HepG2 (cell line): ENCODE results near the gene TEF. TPM values are rescaled to one million over a fixed set of nuclear protein-coding genes. Genes with fewer than 3 reads are reported as not detected.

Source experiments
- AGO2 ChIP-seq: fragments of 200-400 bp; formaldehyde crosslinking; optimal IDR thresholded peaks from 2 replicates; pipeline ENCODE3; 2017; ENCODE audit warnings: mild to moderate bottlenecking, low read depth, low read length, moderate library complexity
- CREB1 ChIP-seq, 2 experiments: fragments of 450-650 bp in 1 of 2; IDR thresholded peaks; 2 replicates each; pipeline ENCODE4 v1.6.1; 2016 to 2017; ENCODE audit warnings: control low read depth in 1 of 2, mild to moderate bottlenecking in 1 of 2, missing compliant biosample characterization in 1 of 2, missing genetic modification characterization in 1 of 2
- HNRNPK ChIP-seq: fragments of 200-400 bp; formaldehyde crosslinking; IDR thresholded peaks from 2 replicates; pipeline ENCODE4 v1.6.1; 2018; ENCODE audit warnings: low read length, low read depth, moderate library complexity, mild to moderate bottlenecking; ENCODE audit not compliant: poor library complexity, severe bottlenecking
- MYPOP ChIP-seq: sonication (generic); formaldehyde crosslinking; IDR thresholded peaks from 2 replicates; pipeline ENCODE4 v1.8.1; 2023; ENCODE audit warnings: mild to moderate bottlenecking, moderate library complexity, missing genetic modification reagents
- POLR2AphosphoS2 ChIP-seq: IDR thresholded peaks from 2 replicates; pipeline ENCODE4 v1.6.1; 2011; ENCODE audit warnings: low read depth, low read length, improper control_type of control experiment
- RBM39 ChIP-seq: fragments of 200-400 bp; formaldehyde crosslinking; IDR thresholded peaks from one replicate; pipeline ENCODE4 v1.6.1; 2018; ENCODE audit warnings: antibody characterized with exemption, mild to moderate bottlenecking, low read depth, low read length; ENCODE audit not compliant: poor library complexity, severe bottlenecking
- SIX4 ChIP-seq: sonication (generic); formaldehyde crosslinking; IDR thresholded peaks from 2 replicates; pipeline ENCODE4 v1.4.0; 2020; ENCODE audit warnings: missing genetic modification reagents
- polyA plus RNA-seq, 8 experiments: library from polyadenylated mRNA; depleted of rRNA in 3 of 8; stranded (reverse) in 7 of 8; unstranded in 1 of 8; fragments of >200 nt; fragmentation: Illumina TruSeq in 4 of 8; extraction: Trizol in 4 of 8; gene quantifications; 2 replicates each; pipeline versions ENCODE4 v1.2.1 to v1.2.3, GENCODE V29; 2011 to 2016; ENCODE audit warnings: low read depth in 4 of 8, missing spikeins in 1 of 8, mixed read lengths in 1 of 8; ENCODE audit not compliant: insufficient read depth in 1 of 8
- total RNA-seq, 5 experiments: library from RNA; depleted of rRNA; stranded (reverse); fragments of >200 nt; fragmentation: Illumina TruSeq; extraction: Trizol; gene quantifications; 2 replicates each; pipeline ENCODE4 v1.2.3, GENCODE V29; 2016; ENCODE audit warnings: low read depth in 1 of 5
- TF ChIP-seq, protein P1 (sequence below): sonication (generic); formaldehyde crosslinking; IDR thresholded peaks from 2 replicates; pipeline ENCODE4 v1.4.0; 2020; ENCODE audit warnings: mild to moderate bottlenecking, missing genetic modification reagents
- TF ChIP-seq, protein P2 (sequence below): sonication (generic); formaldehyde crosslinking; IDR thresholded peaks from 2 replicates; pipeline ENCODE4 v1.8.1; 2023; ENCODE audit warnings: mild to moderate bottlenecking, missing genetic modification reagents, borderline replicate concordance
- TF ChIP-seq, protein P3 (sequence below): sonication (generic); formaldehyde crosslinking; IDR thresholded peaks from 2 replicates; pipeline ENCODE4 v1.4.0; 2020; ENCODE audit warnings: low read depth, missing genetic modification reagents

TEF gene
- total and polyA plus RNA-seq, 2 of the 13 experiments (the other 11 are each of a cell fraction or from before 2014, with no cell fraction given): 7.6 to 11.2 TPM

GRCh38 chr22:41448189-41448808, 66.6 kb downstream of the TEF start (continued):
- TF ChIP-seq, protein P1, sequence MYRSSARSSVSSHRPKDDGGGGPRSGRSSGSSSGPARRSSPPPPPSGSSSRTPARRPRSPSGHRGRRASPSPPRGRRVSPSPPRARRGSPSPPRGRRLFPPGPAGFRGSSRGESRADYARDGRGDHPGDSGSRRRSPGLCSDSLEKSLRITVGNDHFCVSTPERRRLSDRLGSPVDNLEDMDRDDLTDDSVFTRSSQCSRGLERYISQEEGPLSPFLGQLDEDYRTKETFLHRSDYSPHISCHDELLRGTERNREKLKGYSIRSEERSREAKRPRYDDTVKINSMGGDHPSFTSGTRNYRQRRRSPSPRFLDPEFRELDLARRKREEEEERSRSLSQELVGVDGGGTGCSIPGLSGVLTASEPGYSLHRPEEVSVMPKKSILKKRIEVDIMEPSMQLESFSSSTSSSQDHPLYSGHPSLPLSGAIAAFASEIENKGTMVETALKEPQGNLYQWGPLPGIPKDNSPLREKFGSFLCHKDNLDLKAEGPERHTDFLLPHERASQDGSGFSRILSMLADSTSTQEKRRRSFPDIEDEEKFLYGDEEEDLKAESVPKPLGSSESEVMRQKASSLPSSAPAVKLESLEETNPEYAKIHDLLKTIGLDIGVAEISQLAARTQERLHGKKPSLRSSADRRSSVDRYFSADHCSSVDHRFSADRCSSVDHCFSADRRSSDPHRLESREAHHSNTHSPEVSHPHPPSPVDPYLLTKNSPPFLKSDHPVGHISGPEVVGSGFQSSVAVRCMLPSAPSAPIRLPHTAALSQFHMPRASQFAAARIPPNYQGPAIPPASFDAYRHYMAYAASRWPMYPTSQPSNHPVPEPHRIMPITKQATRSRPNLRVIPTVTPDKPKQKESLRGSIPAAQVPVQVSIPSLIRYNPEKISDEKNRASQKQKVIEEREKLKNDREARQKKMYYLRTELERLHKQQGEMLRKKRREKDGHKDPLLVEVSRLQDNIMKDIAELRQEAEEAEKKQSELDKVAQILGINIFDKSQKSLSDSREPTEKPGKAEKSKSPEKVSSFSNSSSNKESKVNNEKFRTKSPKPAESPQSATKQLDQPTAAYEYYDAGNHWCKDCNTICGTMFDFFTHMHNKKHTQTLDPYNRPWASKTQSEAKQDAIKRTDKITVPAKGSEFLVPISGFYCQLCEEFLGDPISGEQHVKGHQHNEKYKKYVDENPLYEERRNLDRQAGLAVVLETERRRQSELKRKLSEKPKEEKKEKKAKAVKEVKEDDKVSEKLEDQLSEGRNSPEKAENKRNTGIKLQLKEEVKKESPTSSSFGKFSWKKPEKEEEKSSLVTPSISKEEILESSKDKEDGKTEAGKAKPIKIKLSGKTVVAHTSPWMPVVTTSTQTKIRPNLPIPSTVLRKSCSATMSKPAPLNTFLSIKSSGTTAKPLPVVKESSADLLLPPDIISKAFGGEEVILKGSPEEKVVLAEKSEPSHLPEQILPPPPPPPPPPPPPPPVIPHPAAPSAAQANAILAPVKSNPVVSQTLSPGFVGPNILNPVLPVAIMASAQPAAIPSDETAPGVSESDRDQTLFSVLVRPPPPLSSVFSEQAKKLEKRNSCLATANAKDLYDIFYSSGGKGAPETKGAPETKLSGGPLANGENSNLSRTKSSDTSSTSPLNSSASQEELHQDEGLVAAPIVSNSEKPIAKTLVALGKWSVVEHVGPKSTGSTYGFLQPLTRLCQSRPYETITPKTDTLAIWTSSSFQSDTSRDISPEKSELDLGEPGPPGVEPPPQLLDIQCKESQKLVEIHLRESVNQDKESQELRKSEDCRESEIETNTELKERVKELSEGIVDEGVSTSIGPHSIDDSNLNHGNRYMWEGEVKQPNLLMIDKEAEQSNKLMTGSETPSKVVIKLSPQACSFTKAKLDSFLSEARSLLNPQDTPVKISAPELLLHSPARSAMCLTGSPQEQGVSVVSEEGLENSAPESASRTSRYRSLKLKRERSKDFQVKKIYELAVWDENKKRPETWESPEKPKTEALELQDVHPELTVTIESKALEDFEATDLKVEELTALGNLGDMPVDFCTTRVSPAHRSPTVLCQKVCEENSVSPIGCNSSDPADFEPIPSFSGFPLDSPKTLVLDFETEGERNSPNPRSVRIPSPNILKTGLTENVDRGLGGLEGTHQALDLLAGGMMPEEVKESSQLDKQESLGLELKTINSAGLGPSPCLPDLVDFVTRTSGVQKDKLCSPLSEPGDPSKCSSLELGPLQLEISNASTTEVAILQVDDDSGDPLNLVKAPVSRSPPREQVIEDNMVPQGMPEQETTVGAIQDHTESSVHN (CRISPR knock-in tag): no peak
- TF ChIP-seq RBM39 (no peak), MYPOP (CRISPR knock-in tag) (peak; percentile 90), HNRNPK (peak; percentile 71), CREB1 (IDR thresholded peaks at IDR 0.05) (peak; percentile 93), CREB1 (CRISPR knock-in tag; IDR thresholded peaks at IDR 0.05) (peak; percentile 95), POLR2AphosphoS2 (no peak), AGO2 (no peak), SIX4 (CRISPR knock-in tag) (no peak; the same call in 1 of the 2 replicates)
- TF ChIP-seq, protein P2, sequence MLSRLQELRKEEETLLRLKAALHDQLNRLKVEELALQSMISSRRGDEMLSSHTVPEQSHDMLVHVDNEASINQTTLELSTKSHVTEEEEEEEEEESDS (CRISPR knock-in tag): no peak
- TF ChIP-seq, protein P3, sequence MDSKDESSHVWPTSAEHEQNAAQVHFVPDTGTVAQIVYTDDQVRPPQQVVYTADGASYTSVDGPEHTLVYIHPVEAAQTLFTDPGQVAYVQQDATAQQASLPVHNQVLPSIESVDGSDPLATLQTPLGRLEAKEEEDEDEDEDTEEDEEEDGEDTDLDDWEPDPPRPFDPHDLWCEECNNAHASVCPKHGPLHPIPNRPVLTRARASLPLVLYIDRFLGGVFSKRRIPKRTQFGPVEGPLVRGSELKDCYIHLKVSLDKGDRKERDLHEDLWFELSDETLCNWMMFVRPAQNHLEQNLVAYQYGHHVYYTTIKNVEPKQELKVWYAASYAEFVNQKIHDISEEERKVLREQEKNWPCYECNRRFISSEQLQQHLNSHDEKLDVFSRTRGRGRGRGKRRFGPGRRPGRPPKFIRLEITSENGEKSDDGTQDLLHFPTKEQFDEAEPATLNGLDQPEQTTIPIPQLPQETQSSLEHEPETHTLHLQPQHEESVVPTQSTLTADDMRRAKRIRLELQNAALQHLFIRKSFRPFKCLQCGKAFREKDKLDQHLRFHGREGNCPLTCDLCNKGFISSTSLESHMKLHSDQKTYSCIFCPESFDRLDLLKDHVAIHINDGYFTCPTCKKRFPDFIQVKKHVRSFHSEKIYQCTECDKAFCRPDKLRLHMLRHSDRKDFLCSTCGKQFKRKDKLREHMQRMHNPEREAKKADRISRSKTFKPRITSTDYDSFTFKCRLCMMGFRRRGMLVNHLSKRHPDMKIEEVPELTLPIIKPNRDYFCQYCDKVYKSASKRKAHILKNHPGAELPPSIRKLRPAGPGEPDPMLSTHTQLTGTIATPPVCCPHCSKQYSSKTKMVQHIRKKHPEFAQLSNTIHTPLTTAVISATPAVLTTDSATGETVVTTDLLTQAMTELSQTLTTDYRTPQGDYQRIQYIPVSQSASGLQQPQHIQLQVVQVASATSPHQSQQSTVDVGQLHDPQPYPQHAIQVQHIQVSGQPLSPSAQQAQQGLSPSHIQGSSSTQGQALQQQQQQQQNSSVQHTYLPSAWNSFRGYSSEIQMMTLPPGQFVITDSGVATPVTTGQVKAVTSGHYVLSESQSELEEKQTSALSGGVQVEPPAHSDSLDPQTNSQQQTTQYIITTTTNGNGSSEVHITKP (CRISPR knock-in tag): 0 out of 2 replicates have a peak, but pooled peaks have one; percentile 41
